GM21515 (cell line): Measurements from ENCODE around the gene CTDSPL2.
A peak's percentile ranks its signal among the peaks of the same experiment; 100 is the strongest.
"Not testable (repeated sequence)": the region's sequence is repeated elsewhere in the genome, so short reads cannot be mapped to it uniquely, and the experiment has no call there.

Source experiments
- ATAC-seq: cut with Tn5 transposase; IDR thresholded peaks from one replicate; pipeline ENCODE4 v1.9.1; 2021; ENCODE audit not compliant: unreplicated experiment

The CTDSPL2 gene

DNA sequence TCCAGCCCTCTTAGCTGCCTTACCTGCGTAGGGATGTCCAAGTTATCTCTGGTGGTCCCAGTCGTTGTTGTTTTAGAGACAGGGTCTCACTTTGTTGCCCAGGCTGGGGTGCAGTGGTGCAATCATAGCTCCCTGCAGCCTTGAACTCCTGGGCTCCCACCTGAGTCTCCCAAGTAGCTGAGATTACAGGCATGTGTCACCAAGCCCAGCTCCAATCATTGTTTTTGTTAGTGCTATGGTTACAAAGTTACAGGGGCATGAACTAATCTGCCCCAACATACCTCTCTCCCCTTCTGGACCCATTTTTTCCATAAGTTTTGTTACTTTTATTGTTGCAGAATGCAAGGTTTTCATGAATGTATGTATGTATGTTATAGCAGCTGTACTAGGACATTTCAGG, 54.7 kb downstream of the CTDSPL2 start:
- no peak for ATAC-seq

DNA sequence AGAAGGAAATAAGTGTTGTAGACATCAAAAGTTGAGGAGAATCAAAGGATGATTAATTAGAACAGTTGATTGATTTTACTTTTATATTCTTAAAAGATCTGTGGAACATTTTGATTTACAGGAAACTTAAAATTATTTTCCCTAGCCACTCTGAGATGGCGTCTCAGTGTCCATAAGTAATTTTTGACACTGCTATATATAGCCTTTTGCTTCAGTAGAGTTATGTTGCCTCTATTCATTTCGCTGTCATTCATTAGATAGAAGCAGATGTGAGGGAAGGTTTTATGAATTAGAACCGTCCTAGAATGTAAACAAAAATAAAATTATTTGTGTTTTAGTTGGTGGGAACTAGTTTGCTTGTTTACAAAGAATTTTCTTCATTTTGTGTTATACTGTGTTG, 58.5 kb downstream of the CTDSPL2 start:
- ATAC-seq, result no peak

DNA sequence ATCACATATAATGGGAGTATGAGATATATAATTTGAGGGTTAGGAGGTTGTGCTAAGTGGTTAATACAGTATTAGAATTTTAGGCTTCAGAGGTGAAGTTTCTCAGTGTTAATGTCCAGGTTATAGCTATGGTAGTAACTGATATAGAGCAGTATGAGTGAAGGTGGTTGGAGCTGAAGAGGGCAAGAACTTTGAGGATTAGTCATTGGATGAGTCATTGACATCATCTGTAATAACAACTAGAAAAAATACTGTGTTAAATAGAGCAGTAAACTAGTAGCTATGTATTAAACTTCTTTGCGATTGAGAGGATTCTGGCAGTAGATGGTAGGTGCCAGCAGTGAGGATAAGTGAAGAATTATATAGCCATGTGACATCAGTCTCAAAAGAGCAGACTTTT, 62.0 kb downstream of the CTDSPL2 start:
- ATAC-seq, result no peak

DNA sequence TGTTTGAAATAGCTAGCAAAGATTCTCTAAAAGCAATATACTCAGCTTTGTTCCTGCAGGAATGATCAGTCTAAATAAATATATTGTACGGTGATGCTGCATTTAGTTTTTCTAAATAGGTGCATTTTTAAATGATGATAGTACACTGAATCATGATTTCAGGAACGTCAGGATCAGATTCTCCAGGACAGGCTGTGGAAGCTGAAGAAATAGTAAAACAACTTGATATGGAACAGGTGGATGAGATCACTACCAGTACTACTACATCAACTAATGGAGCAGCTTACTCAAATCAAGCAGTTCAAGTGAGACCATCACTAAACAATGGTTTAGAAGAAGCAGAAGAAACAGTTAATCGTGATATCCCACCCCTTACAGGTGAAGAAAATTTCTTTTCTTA, 63.2 kb downstream of the CTDSPL2 start:
- ATAC-seq, result no peak

DNA sequence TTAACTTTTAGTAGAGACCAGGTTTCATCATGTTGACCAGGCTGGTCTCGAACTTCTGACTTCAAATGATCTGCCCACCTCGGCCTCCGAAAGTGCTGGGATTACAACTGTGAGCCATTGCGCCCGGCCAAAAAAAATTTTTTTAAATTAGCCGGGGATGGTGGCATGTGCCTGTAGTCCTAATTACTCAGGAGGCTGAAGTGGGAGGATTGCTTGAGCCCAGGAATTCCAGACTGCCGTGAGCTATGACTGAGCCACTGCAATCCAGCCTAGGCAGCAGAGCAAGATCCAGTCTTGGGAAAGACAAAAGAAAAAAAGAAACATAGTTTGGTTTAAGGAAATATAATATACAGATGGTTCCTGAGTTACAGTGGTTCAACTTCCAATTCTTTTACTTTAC, 64.6 kb downstream of the CTDSPL2 start:
- no peak for ATAC-seq

DNA sequence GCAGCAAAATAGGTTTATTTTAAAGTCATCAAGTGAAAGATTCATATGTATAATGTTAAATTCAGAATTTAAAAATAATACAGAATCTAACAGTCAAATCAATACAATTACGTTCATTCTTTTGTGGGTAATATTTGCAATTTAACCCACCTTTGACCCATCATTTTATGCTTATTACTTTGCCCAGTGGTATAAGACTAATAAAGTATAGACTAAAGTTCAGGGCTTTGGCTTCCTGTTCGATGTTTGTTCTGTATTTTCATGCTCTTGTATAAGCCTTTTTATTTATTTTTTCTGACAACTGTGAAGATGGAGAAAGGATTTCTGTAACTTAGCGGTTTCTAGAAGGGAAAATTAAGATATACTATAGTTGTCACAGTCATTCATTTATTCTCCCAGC, 65.2 kb downstream of the CTDSPL2 start:
- no peak for ATAC-seq

DNA sequence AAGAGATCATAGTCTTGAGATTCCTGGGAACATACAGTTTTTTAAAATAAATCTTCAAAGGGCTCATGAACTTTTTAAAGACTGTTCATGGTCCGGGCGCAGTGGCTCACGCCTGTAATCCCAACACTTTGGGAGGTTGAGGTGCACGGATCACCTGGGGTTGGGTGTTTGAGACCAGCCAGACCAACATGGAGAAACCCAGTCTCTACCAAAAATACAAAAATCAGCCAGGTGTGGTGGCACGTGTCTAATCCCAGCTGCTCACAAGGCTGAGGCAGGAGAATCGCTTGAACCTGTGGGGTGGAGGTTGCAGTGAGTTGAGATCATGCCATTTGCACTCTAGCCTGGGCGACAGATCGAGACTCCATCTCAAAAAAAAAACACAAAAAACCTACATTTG, 68.1 kb downstream of the CTDSPL2 start:
- ATAC-seq, result no peak

DNA sequence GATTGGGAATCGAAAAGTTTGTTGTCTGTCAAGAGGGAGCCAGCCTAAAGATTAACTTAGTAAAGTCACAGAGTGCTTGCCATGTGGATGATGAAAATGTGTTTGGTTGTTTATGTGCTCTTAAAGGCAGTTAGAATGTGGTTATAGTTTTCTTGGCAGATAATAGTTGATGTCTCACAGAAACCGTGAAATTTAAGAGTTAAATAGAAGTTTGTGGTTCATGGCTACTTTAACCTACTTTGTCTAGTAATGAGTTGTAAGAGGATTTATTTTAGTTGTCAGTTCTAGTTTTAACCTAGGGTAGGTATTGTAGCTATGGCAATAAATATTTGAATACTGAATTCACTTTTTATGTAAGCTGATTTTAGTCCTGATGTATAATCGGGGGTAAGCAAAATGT, 73.1 kb downstream of the CTDSPL2 start:
- no peak for ATAC-seq

DNA sequence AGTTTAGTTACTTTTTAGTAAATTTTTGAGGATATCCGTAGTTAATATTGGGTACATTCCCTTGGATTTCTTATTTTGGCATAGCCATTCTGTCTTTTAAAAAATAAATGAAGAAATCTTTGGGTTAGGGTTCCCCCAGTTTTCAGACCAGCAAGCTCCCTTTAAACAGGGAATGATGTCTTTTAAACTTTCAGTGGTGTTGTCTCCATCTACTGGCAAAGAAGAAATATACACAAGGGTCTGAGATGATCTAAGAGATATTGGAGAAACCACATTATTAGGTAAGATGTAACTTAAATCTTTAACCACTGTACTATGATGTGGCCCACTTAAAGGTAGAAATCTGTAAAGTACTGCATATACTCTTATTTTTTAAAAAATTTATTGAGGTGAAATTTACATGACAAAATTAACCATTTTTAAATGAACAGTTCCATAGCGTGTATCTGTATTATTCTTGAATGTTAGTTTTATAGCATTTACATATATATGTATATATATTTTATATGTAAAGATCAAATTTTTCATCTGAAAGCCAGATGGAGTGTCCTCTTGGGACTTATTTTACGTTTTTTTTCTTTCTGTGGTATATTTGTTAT, 74.4 kb downstream of the CTDSPL2 start:
- ATAC-seq, result no peak

DNA sequence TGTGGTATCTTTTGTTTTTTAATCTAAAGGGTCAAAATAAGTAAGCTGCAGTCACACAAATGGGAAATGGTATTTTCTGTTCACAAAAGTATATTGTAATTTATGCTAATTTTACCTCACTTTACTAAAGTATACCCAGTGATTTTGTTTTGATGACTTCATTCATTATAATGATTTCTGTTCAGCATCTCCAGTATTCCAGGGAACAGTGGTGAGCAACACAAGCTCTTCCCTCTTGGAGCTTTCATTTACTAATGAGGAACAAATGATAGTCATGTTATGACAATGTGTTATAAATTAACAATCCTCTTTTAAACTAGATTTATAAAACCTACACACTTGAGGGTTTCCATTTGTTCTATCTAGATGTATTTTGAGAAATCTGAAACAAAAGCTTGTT, 89.0 kb downstream of the CTDSPL2 start:
- no peak for ATAC-seq

DNA sequence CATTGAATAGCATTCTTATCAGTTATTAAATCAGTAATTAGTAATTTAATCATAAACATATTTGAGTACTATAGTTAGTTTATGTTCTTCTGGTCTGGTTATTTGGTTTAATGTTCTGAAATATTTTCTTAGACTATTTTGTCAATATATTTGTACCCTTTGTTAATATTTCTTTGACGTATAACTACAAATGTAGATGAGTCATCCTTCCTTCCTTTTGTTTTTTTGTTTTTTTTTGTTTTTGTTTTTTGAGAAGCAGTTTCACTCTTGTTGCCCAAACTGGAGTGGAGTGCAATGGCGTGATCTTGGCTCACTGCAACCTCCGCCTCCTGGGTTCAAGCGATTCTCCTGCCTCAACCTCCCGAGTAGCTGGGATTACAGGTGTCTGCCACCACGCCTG, 92.1 kb downstream of the CTDSPL2 start:
- ATAC-seq, result no peak

DNA sequence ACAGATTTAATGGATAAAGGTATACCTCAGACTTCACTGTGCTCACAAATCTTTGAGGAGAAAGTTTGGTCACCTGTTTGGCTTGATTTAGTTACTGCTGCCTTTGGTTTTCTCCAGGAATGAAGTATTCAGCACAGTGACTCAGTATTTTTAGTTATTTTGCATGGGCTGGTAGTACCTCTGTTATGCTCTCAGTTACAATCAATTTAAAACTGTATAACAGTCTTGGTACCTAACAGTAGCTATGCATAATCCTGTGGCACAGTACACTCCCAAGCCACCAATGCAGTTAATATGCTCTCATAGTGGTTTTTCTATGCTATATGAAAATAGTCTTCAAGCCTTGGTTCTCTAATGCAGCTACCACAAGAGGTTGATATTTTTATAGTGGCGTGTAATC, 97.6 kb downstream of the CTDSPL2 start:
- no peak for ATAC-seq

DNA sequence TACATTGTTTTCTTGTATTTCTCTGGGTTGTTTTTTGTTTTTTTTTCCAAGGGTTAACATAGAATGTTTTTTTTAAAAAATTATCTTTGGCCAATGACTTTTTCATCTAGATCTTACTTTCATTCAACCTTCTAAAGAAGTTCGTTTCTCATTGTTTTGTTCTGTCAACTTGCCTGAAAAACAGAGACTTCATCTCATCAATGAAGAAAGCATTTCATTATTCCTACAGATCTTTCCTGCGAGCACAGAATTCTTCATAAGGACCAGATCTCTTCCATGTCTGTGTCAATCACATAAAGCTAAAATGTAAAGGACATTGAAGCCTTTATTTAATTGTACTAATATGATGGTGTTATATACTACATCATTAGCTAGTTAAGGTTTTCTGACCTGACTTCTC, 99.8 kb downstream of the CTDSPL2 start:
- no peak for ATAC-seq

DNA sequence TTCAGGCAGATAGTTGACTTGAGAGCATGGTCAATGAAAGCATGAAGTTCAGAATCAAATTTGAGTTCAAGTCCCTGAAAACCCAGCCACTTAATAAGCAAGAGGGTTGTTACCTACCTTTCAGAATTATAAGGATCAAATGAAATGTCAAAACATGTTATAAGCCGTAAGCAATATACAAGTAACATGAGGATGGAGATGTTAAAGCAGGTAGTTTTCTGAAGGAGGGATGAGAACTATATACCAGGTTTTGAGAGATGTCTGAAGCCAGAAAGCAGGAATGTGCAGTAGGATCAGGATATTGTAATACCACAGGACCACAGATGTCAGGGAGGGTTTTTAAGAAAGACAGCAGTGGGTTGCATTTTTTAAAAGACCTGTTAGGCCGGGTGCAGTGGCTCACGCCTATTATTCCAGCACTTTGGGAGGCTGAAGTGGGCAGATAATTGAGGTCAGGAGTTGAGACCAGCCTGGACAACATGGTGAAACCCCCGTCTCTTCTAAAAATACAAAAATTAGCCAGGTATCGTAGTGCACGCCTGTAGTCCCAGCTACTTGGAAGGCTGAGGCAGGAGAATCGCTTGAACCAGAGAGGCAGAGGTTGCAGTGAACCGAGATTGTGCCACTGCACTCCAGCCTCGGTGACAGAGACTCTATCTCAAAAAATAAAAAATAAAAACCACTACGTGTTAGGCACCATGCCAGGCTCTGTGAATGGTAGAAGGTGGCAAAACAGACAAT, 102.6 kb downstream of the CTDSPL2 start:
- ATAC-seq, result no peak

DNA sequence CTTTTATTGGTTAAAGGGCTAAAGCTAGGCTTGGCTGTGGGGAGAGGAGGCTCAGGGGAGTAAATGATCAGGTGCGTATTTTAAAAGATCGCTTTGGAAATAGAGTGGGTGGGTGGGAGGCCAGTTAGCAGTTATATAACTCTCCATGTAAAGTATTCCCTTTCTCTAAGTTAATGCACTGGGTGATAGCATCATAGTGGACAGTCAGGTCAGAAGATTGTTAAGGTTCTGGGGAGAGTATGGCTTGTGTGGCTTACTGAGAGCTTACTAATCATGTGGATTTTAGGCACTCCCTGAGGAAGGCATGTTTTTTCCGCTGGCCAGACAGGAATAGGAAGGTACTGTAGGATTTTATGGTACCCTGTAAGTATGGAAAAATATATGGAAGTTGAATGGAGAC, 103.2 kb downstream of the CTDSPL2 start:
- ATAC-seq, result no peak

DNA sequence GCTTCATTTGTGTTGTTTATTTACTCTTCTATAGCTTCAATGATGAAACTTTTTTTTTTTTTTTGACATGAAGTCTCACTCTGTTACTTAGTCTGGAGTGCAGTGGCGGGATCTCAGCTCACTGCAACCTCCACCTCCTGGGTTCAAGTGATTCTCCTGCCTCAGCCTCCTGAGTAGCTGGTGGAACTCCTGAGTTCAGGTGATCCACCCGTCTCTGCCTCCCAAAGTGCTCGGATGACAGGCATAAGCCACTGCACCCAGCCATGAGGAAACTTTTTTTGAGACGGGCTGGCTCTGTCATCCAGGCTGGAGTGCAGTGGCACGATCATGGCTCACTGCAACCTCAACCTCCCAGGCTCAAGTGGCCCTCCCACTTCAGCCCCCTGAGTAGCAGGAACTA, 104.8 kb downstream of the CTDSPL2 start:
- not testable (repeated sequence) for ATAC-seq

DNA sequence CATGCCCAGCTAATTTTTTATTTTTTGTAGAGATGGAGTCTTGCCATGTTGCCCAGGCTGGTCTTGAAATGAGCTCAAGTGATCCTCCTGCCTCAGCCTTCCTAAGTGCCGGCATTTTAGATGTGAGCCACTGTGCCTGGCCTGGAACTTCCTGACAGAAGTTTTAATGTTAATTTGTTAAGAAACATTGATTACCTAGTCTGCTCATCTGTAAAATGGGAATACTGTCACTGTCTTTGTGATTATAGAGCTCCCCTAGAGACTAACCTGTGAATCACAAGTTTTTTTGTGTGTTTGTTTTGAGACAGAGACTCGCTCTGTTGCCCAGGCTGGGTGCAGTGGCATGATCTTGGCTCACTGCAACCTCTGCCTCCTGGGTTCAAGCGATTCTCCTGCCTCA, 105.3 kb downstream of the CTDSPL2 start:
- no peak for ATAC-seq

DNA sequence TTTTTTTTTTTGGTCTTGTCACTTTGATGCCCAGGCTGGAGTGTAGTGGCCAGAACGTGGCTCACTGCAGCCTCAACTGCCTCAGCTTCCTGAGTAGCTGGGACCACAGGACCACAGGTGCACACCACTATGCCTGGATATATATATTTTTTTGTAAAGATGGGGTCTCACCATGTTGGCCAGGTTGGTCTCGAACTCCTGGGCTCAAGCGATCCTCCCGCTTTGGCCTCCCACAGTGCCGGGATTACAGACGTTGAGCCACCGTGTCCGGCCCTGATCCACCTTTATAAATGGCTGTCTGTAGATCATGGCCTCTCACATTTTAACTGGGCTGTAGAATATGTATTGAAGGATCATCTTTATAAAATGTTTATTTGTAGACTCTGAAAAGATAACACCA, 107.7 kb downstream of the CTDSPL2 start:
- no peak for ATAC-seq

DNA sequence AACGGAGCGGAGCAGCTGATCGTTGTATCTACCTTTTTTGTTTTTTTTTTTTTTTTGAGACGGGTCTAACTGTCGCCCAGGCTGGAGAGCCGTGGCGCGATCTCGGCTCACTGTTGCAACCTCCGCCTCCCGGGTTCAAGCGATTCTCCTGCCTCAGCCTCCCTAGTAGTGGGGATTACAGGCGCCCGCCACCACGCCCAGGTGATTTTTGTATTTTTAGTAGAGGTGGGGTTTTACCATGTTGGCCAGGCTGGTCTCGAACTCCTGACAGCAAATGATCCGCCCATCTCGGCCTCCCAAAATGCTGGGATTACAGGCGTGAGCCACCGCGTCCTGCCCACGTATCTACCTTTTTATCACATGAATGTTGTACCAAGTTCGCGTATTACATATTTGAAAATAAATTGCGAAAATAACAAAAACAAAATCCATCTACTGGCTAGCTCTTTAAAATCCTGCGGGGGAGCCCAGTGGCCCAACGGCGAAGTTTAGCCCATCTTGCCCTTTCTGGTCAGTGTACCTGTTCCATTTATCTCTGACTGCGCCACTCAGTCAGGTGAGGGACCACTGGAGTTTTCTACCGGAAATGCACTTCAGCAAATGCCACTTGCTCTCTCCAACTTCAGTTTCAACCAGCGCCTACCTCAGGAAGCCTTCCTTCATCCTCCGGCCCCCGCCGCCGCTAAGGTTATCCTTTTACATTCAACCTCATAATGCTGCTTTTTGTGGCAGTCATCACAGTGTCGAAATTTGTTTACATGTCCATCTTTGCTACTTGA, 108.3 kb downstream of the CTDSPL2 start:
- ATAC-seq, result no peak

DNA sequence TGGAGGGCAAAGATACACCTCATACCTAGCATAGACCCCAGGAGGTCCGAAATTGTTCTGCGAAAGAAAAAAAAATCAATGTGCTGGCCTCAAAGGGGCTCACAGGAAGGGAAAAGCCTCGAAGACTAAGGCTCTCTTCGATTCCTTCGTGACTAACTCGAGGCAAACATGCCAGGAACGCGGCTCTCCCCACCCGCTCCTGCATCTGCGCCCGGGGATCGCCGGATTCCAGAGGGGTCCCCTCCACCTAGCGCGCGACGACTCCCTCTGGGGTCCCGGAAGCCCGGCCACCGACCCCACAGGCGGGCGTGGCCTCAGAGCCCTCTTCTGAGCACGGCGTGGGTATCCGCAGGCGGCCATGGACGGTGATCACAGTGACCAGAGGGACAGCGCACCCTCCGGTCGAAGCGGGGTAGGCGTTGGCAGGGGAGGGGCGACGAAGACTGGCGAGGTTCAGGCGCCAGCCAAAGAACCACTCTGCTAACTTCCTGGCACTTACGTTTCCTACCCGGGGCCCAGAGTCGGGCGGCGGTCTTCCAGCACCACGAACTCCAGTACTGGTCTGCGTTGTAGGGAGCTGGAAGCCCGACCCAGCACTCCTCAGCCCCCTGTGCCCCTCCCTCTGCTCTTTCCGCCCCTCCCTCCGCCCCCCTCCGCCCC, 109.0 kb downstream of the CTDSPL2 start:
- ATAC-seq, result peak; percentile 50

DNA sequence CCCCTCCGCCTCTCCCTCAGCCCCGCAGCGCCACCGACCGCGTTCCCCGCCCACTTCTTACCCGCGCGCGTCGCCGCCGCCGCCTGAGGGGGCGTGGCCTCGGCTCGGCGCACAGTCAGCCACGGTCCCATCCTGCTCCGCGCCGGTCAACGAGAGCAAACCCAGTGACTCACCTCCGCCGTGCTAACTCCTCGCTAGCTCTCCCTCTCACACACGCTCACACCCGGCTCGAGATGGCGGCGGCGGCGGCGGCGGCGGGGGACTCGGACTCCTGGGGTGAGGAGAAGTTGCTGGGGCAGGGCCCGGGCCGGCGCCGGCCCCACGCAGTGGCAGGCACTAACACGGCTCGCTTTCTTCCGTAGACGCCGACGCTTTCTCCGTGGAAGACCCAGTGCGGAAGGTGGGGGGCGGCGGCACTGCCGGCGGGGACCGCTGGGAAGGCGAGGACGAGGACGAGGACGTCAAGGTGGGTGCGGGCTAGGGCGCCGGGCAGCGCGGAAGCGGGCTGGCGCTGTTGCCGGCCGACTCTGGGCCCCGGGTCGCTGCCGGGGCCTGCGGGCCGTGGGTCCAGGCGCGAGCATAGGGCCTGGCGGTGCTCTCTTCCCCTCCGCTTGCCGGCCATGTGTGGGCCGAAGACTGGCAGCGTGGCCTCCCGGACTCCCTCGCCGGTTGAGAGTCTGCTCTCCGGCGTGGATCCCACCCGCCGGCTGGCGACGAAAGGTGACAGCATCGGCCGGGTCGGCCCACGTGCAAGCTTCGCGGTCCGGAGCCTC, 109.7 kb downstream of the CTDSPL2 start, which contains the start of gene EIF3J:
TSS of gene EIF3J (plus strand) at position 186 of the 773 bp plus-strand sequence. CDS start at position 234, 48 bp downstream.
- peak; percentile 80 for ATAC-seq
